Panc1 (cell line): ENCODE results near the gene TAF5L. TPM values are rescaled to one million over a fixed set of nuclear protein-coding genes. Genes with fewer than 3 reads are reported as not detected.

Source experiments
- ATAC-seq: fragments of 200-7000 bp; cut with Tn5 transposase; 2 replicates; pipeline ENCODE4 v1.9.1; 2020; ENCODE audit warnings: mild to moderate bottlenecking, moderate library complexity
- BruUV-seq: library from RNA; stranded (reverse); fragments of 400-500 nt; replicated peaks from 2 replicates; lab custom pipeline; 2021; lab: Mats Ljungman, UMichigan
- CTCF ChIA-PET: fragments of 300-600 bp; sonication (Branson Sonifier 250); formaldehyde crosslinking; loops from one replicate; lab custom pipeline; 2022; ENCODE audit warnings: antibody characterized with exemption; lab: Charles Lee
- POLR2A ChIA-PET: fragments of 300-600 bp; sonication (Branson Sonifier 250); formaldehyde crosslinking; loops from one replicate; lab custom pipeline; 2022; ENCODE audit warnings: antibody characterized with exemption; lab: Charles Lee
- DNase-seq: peaks from one replicate; pipeline ENCODE4 v3.0.0-alpha.2; 2010; ENCODE audit warnings: low read depth, low spot score
- H3K27ac ChIP-seq: 2 replicates; pipeline ENCODE4 v1.5.1; 2011; ENCODE audit warnings: mild to moderate bottlenecking, low read length, inconsistent platforms
- H3K27me3 ChIP-seq: fragments of 200-500 bp; sonication (Bioruptor generic); 2 replicates; pipeline ENCODE4 v1.6.0; 2014; ENCODE audit warnings: low read length, inconsistent platforms; ENCODE audit not compliant: control insufficient read depth, insufficient read depth
- H3K36me3 ChIP-seq: fragments of 200-500 bp; sonication (Bioruptor generic); 2 replicates; pipeline ENCODE4 v1.5.1; 2014; ENCODE audit warnings: inconsistent platforms, mild to moderate bottlenecking, low read length, moderate library complexity; ENCODE audit not compliant: control insufficient read depth, insufficient read depth
- H3K4me1 ChIP-seq: 2 replicates; pipeline ENCODE4 v1.5.1; 2011; ENCODE audit warnings: inconsistent platforms, mild to moderate bottlenecking, low read length, moderate library complexity; ENCODE audit not compliant: control insufficient read depth, insufficient read depth
- H3K4me3 ChIP-seq, 2 experiments: 2 replicates each; pipeline ENCODE4 v1.5.1; 2011 to 2012; ENCODE audit warnings: low read depth in 2 of 2, low read length in 2 of 2, mild to moderate bottlenecking in 2 of 2, inconsistent platforms in 1 of 2, moderate library complexity in 1 of 2
- H3K9me3 ChIP-seq: fragments of 200-500 bp; sonication (Bioruptor generic); 2 replicates; pipeline ENCODE4 v1.5.1; 2014; ENCODE audit warnings: low read depth, mild to moderate bottlenecking, inconsistent platforms, low read length, moderate library complexity; ENCODE audit not compliant: control insufficient read depth, insufficient read depth
- POLR2AphosphoS5 ChIP-seq: IDR thresholded peaks from 2 replicates; pipeline ENCODE4 v1.6.1; 2012; ENCODE audit warnings: mild to moderate bottlenecking, low read depth, low read length, moderate library complexity
- SIN3A ChIP-seq: IDR thresholded peaks from 2 replicates; pipeline ENCODE4 v1.6.1; 2012; ENCODE audit warnings: low read depth, mild to moderate bottlenecking, low read length, moderate library complexity, borderline replicate concordance; ENCODE audit not compliant: insufficient read depth
- TCF7L2 ChIP-seq: IDR thresholded peaks from 2 replicates; pipeline ENCODE4 v1.6.1; 2011; ENCODE audit warnings: mild to moderate bottlenecking, low read depth, low read length, inconsistent platforms
- in situ Hi-C: cut with HindIII; loops from 2 replicates; pipeline ENCODE4 v1.10.0; 2016; ENCODE audit warnings: low sequenced_read_pairs, low pct_unique_long_range_greater_than_20kb
- intact Hi-C: fragments of 100-400 bp; cut with micrococcal nuclease; formaldehyde crosslinking; loops from one replicate; pipeline ENCODE4 v1.10.0; 2022; ENCODE audit not compliant: unreplicated experiment
- total RNA-seq: library from RNA; stranded (reverse); gene quantifications from one replicate; pipeline ENCODE4 v1.2.1, GENCODE V29; 2021; ENCODE audit not compliant: unreplicated experiment
- TF ChIP-seq, protein P1 (sequence below): fragments of 450-650 bp; IDR thresholded peaks from 2 replicates; pipeline ENCODE4 v1.5.1; 2017; ENCODE audit warnings: mild to moderate bottlenecking
- TF ChIP-seq, protein P2 (sequence below), 2 experiments: IDR thresholded peaks; 2 replicates each; pipeline ENCODE4 v1.6.1; 2011 to 2012; ENCODE audit warnings: low read depth in 2 of 2, control low read depth in 1 of 2, low read length in 1 of 2, mild to moderate bottlenecking in 1 of 2, moderate library complexity in 1 of 2; ENCODE audit not compliant: insufficient read depth in 1 of 2

Gene TAF5L
- total RNA-seq, 1 experiment from 2014 or later = 23.8 TPM

GRCh38 chr1:229603371-229604005, 22.4 kb downstream of the TAF5L start:
- ATAC-seq (no peak), DNase-seq (no peak)
- peaks cover 37% of the 10 kb centered on the region for H3K36me3 ChIP-seq
- H3K9me3 ChIP-seq = no peaks in the 10 kb centered on the region
- in situ Hi-C loops (no loop called here), intact Hi-C loops (no loop called here)
- POLR2A ChIA-PET = no interaction called here
- BruUV-seq = no TSS peak
- no peak overlapping the region for H3K4me3 ChIP-seq
- H3K27ac ChIP-seq = no peak overlapping the region
- CTCF ChIA-PET = no interaction called here
- no peak for TF ChIP-seq TCF7L2
- TF ChIP-seq, protein P1, sequence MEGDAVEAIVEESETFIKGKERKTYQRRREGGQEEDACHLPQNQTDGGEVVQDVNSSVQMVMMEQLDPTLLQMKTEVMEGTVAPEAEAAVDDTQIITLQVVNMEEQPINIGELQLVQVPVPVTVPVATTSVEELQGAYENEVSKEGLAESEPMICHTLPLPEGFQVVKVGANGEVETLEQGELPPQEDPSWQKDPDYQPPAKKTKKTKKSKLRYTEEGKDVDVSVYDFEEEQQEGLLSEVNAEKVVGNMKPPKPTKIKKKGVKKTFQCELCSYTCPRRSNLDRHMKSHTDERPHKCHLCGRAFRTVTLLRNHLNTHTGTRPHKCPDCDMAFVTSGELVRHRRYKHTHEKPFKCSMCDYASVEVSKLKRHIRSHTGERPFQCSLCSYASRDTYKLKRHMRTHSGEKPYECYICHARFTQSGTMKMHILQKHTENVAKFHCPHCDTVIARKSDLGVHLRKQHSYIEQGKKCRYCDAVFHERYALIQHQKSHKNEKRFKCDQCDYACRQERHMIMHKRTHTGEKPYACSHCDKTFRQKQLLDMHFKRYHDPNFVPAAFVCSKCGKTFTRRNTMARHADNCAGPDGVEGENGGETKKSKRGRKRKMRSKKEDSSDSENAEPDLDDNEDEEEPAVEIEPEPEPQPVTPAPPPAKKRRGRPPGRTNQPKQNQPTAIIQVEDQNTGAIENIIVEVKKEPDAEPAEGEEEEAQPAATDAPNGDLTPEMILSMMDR = no peak
- TF ChIP-seq, protein P2, sequence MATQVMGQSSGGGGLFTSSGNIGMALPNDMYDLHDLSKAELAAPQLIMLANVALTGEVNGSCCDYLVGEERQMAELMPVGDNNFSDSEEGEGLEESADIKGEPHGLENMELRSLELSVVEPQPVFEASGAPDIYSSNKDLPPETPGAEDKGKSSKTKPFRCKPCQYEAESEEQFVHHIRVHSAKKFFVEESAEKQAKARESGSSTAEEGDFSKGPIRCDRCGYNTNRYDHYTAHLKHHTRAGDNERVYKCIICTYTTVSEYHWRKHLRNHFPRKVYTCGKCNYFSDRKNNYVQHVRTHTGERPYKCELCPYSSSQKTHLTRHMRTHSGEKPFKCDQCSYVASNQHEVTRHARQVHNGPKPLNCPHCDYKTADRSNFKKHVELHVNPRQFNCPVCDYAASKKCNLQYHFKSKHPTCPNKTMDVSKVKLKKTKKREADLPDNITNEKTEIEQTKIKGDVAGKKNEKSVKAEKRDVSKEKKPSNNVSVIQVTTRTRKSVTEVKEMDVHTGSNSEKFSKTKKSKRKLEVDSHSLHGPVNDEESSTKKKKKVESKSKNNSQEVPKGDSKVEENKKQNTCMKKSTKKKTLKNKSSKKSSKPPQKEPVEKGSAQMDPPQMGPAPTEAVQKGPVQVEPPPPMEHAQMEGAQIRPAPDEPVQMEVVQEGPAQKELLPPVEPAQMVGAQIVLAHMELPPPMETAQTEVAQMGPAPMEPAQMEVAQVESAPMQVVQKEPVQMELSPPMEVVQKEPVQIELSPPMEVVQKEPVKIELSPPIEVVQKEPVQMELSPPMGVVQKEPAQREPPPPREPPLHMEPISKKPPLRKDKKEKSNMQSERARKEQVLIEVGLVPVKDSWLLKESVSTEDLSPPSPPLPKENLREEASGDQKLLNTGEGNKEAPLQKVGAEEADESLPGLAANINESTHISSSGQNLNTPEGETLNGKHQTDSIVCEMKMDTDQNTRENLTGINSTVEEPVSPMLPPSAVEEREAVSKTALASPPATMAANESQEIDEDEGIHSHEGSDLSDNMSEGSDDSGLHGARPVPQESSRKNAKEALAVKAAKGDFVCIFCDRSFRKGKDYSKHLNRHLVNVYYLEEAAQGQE (IDR thresholded peaks at IDR 0.05; ENCODE audit: insufficient read depth in 1 of 2, low read depth in 2 of 2, low read length in 1 of 2) = no peak
- TF ChIP-seq SIN3A = no peak
- TF ChIP-seq POLR2AphosphoS5 = no peak
- no peaks in the 10 kb centered on the region for H3K4me1 ChIP-seq
- no peaks in the 10 kb centered on the region for H3K27me3 ChIP-seq

DNA sequence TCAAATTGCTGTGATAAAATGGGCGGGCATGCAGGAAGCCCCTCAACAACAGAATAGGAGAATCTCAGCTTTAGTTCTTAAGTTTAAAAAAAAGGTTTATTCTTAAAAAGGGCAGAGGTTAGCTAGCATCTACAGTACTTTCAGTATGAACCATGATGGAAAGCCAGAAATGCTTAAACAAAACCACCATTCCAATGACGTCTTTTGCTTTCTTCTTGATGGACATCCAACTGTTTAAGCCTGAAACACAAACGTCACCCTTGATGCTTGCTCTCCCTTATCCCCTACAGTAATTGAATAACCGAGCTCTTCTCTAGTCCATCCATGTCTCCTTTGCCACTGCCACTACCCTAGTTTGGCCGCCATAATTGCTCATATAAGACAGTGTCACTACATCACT, 25.7 kb downstream of the TAF5L start:
- Histone ChIP-seq H3K27me3 (no peaks in the 10 kb centered on the region), H3K4me1 (no peaks in the 10 kb centered on the region), H3K36me3 (peaks cover 18% of the 10 kb centered on the region), H3K27ac (no peak overlapping the region), H3K9me3 (no peaks in the 10 kb centered on the region), H3K4me3 (no peak overlapping the region)
- ChIA-PET POLR2A (no interaction called here), CTCF (no interaction called here)
- ATAC-seq = no peak
- intact Hi-C loops = no loop called here
- DNase-seq = no peak
- no TSS peak for BruUV-seq
- in situ Hi-C loops = no loop called here
- TF ChIP-seq, protein P2 (IDR thresholded peaks at IDR 0.05; ENCODE audit: insufficient read depth in 1 of 2, low read depth in 2 of 2, low read length in 1 of 2) = no peak
- no peak for TF ChIP-seq POLR2AphosphoS5
- TF ChIP-seq SIN3A = no peak
